GM23248 (cell line): Measurements from ENCODE around the gene CDKAL1. TPM values are rescaled to one million over a fixed set of nuclear protein-coding genes. Genes with fewer than 3 reads are reported as not detected.

Experiments used
- DNase-seq: peaks from one replicate; pipeline ENCODE4 v3.0.0-alpha.2; 2015
- H2AFZ ChIP-seq: fragments of 200-600 bp; sonication (generic); 2 replicates; pipeline ENCODE4 v1.6.1; 2016; ENCODE audit warnings: antibody characterized with exemption
- H3F3A ChIP-seq: fragments of 200-600 bp; sonication (generic); 2 replicates; pipeline ENCODE4 v1.6.1; 2016; ENCODE audit warnings: mild to moderate bottlenecking, antibody characterized with exemption, mixed run types; ENCODE audit not compliant: insufficient read depth
- H3K27ac ChIP-seq: fragments of 200-600 bp; sonication (generic); 2 replicates; pipeline ENCODE4 v1.5.1; 2016; ENCODE audit warnings: mild to moderate bottlenecking
- H3K27me3 ChIP-seq: fragments of 200-600 bp; sonication (generic); replicated peaks from 2 replicates; pipeline ENCODE4 v1.6.1; 2016; ENCODE audit warnings: mild to moderate bottlenecking; ENCODE audit not compliant: insufficient read depth
- H3K36me3 ChIP-seq: fragments of 200-600 bp; sonication (generic); 2 replicates; pipeline ENCODE4 v1.6.1; 2016; ENCODE audit warnings: low read depth, mild to moderate bottlenecking
- H3K4me1 ChIP-seq: fragments of 200-600 bp; sonication (generic); 2 replicates; pipeline ENCODE4 v1.6.1; 2016; ENCODE audit warnings: mild to moderate bottlenecking; ENCODE audit not compliant: insufficient read depth
- H3K4me2 ChIP-seq: fragments of 200-600 bp; sonication (generic); one replicate; pipeline ENCODE4 v1.6.1; 2016; ENCODE audit warnings: mild to moderate bottlenecking; ENCODE audit not compliant: unreplicated experiment
- H3K4me3 ChIP-seq: fragments of 200-600 bp; sonication (generic); 2 replicates; pipeline ENCODE4 v1.5.1; 2016; ENCODE audit warnings: mild to moderate bottlenecking
- H3K79me2 ChIP-seq: fragments of 200-600 bp; sonication (generic); 2 replicates; pipeline ENCODE4 v1.6.1; 2016; ENCODE audit warnings: mild to moderate bottlenecking; ENCODE audit not compliant: insufficient read depth
- H3K9ac ChIP-seq: fragments of 200-600 bp; sonication (generic); 2 replicates; pipeline ENCODE4 v1.6.1; 2016; ENCODE audit warnings: mild to moderate bottlenecking
- H3K9me2 ChIP-seq: fragments of 200-600 bp; sonication (generic); 2 replicates; pipeline ENCODE4 v1.6.1; 2016; ENCODE audit warnings: mixed run types, mild to moderate bottlenecking, moderate library complexity; ENCODE audit not compliant: insufficient read depth
- H3K9me3 ChIP-seq: fragments of 200-600 bp; sonication (generic); one replicate; pipeline ENCODE4 v1.6.1; 2017; ENCODE audit warnings: low read depth
- H4K20me1 ChIP-seq: fragments of 200-600 bp; sonication (generic); 2 replicates; pipeline ENCODE4 v1.6.0; 2016; ENCODE audit not compliant: insufficient read depth
- EZH2 ChIP-seq: fragments of 200-600 bp; sonication (generic); IDR thresholded peaks from 2 replicates; pipeline ENCODE4 v1.6.1; 2018; ENCODE audit warnings: antibody characterized with exemption, mild to moderate bottlenecking; ENCODE audit not compliant: insufficient read depth, poor library complexity, severe bottlenecking
- EZH2phosphoT487 ChIP-seq: fragments of 200-600 bp; sonication (generic); IDR thresholded peaks from 2 replicates; pipeline ENCODE4 v1.6.1; 2018; ENCODE audit warnings: antibody characterized with exemption, moderate library complexity, mild to moderate bottlenecking, low read depth; ENCODE audit not compliant: insufficient read depth
- WGBS, 2 experiments: methylation state at CpG; one replicate each; pipeline ENCODE4 v1.1.6; 2015 to 2017; ENCODE audit warnings: low lambda C conversion rate in 2 of 2, low coverage in 1 of 2; ENCODE audit errors: missing lambda C conversion rate in 2 of 2; 5-methylcytosine and 5-hydroxymethylcytosine counted together
- in situ Hi-C: fragments of 300-500 bp; cut with MboI; formaldehyde crosslinking; loops from 2 replicates; pipeline ENCODE4 v1.15.0; 2020
- polyA plus RNA-seq: library from polyadenylated mRNA; unstranded; fragments of >200 nt; fragmentation: Nextera tagmentation; extraction: Ambion mirVana; gene quantifications from 2 replicates; pipeline ENCODE4 v1.2.1, GENCODE V29; 2016
- total RNA-seq: library from RNA; depleted of rRNA; stranded (reverse); fragments of >200 nt; shearing (Covaris generic); gene quantifications from 2 replicates; pipeline ENCODE4 v1.2.3, GENCODE V29; 2014

The CDKAL1 gene
- total and polyA plus RNA-seq, 2 experiments from 2014 or later = 7.5 to 10.8 TPM

GRCh38 chr6:20791074-20791473, 256.8 kb downstream of the CDKAL1 start:
- Histone ChIP-seq H3K4me3 (no peak overlapping the region), H3K27me3 (no peaks in the 10 kb centered on the region), H3K79me2 (no peaks in the 10 kb centered on the region), H4K20me1 (no peaks in the 10 kb centered on the region), H3K36me3 (no peaks in the 10 kb centered on the region), H2AFZ (no peak overlapping the region), H3K9me3 (no peaks in the 10 kb centered on the region), H3K4me1 (no peaks in the 10 kb centered on the region), H3K27ac (no peak overlapping the region), H3K4me2 (no peak overlapping the region), H3F3A (no peaks in the 10 kb centered on the region), H3K9me2 (no peaks in the 10 kb centered on the region), H3K9ac (no peak overlapping the region)
- in situ Hi-C loops = no loop called here
- DNase-seq = no peak
- WGBS, 2 experiments = 97 to 98% methylated on average over 4 of the region's 4 CpGs
- TF ChIP-seq EZH2 (no peak), EZH2phosphoT487 (no peak)

- Histone ChIP-seq H3K27ac (no peak overlapping the region), H3K4me3 (no peak overlapping the region), H3K79me2 (no peaks in the 10 kb centered on the region), H4K20me1 (no peaks in the 10 kb centered on the region), H2AFZ (no peak overlapping the region), H3K9me2 (no peaks in the 10 kb centered on the region), H3K36me3 (no peaks in the 10 kb centered on the region), H3K4me1 (no peaks in the 10 kb centered on the region), H3K4me2 (no peak overlapping the region), H3K9ac (no peak overlapping the region), H3K27me3 (no peaks in the 10 kb centered on the region), H3F3A (no peaks in the 10 kb centered on the region), H3K9me3 (no peaks in the 10 kb centered on the region)
- in situ Hi-C loops = no loop called here
- DNase-seq = no peak
- no peak for TF ChIP-seq EZH2phosphoT487
- no peak for TF ChIP-seq EZH2
- WGBS, 2 experiments = 16 to 19% methylated on average over 2 of the region's 2 CpGs
Measured at GRCh38 chr6:20791944-20792343, 257.7 kb downstream of the CDKAL1 start.

- Histone ChIP-seq H3K36me3 (no peaks in the 10 kb centered on the region), H3K9ac (no peak overlapping the region), H3K4me3 (no peak overlapping the region), H4K20me1 (no peaks in the 10 kb centered on the region), H3K9me3 (no peaks in the 10 kb centered on the region), H3K27ac (no peak overlapping the region), H3K27me3 (no peaks in the 10 kb centered on the region), H2AFZ (no peak overlapping the region), H3K9me2 (no peaks in the 10 kb centered on the region), H3F3A (no peaks in the 10 kb centered on the region), H3K79me2 (no peaks in the 10 kb centered on the region), H3K4me1 (no peaks in the 10 kb centered on the region), H3K4me2 (no peak overlapping the region)
- WGBS, 2 experiments = 72 to 73% methylated on average over 5 of the region's 5 CpGs
- in situ Hi-C loops = no loop called here
- DNase-seq = no peak
- TF ChIP-seq EZH2 (no peak), EZH2phosphoT487 (no peak)
Measured at GRCh38 chr6:20793174-20793573, 258.9 kb downstream of the CDKAL1 start.

- DNase-seq = no peak
- in situ Hi-C loops = no loop called here
- Histone ChIP-seq H3K4me3 (no peak overlapping the region), H3K9me3 (no peaks in the 10 kb centered on the region), H3K36me3 (no peaks in the 10 kb centered on the region), H3K27me3 (no peaks in the 10 kb centered on the region), H3K4me2 (no peak overlapping the region), H2AFZ (no peak overlapping the region), H3K9me2 (no peaks in the 10 kb centered on the region), H3K4me1 (peaks cover 4% of the 10 kb centered on the region), H3K79me2 (no peaks in the 10 kb centered on the region), H3K27ac (no peak overlapping the region), H4K20me1 (no peaks in the 10 kb centered on the region), H3K9ac (no peak overlapping the region), H3F3A (no peaks in the 10 kb centered on the region)
- WGBS, 2 experiments = 98 to 99% methylated on average over 7 of the region's 7 CpGs
- TF ChIP-seq EZH2phosphoT487 (no peak), EZH2 (no peak)
Measured at GRCh38 chr6:20797597-20797996, 263.3 kb downstream of the CDKAL1 start.

- Histone ChIP-seq H3K4me2 (no peak overlapping the region), H3K9me2 (no peaks in the 10 kb centered on the region), H3K36me3 (no peaks in the 10 kb centered on the region), H2AFZ (no peak overlapping the region), H3K27ac (no peak overlapping the region), H3K9ac (no peak overlapping the region), H4K20me1 (no peaks in the 10 kb centered on the region), H3K27me3 (no peaks in the 10 kb centered on the region), H3K4me3 (no peak overlapping the region), H3F3A (no peaks in the 10 kb centered on the region), H3K4me1 (peaks cover 7% of the 10 kb centered on the region), H3K9me3 (no peaks in the 10 kb centered on the region), H3K79me2 (no peaks in the 10 kb centered on the region)
- in situ Hi-C loops = no loop called here
- no peak for DNase-seq
- TF ChIP-seq EZH2phosphoT487 = no peak
- no peak for TF ChIP-seq EZH2
Measured at GRCh38 chr6:20800229-20800628, 266.0 kb downstream of the CDKAL1 start.
